Measurements from ENCODE around the gene SLC17A7.

DNA sequence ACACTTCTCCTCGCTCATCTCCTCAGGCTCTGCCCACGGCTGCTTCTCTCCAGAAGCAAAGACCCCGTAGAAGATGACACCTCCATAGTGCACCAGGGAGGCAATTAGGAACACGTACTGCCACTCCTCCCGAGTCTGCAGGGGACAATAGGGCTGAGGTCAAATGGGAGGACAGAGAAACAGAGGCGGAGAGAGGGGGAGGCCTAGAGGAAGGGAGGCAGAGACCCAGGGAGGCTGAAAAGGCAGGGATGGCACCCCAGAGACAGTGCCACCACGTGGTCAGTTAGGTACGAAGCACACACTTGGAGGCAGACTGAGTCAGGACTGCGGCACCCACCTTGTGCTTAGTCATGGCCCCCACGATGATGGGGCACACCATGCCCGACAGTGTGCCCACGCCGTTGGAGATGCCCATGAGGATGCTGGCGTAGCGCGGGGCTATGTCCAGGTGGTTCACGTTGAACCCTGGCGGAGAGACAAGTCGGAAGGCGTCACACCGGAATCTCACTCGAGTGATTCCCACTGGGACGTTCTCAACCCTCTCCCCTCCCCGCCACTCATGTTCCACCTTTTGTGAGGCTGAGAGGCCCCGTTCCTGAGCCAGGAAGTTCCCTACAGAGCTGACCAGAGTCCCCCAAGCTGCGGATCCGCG, 10.5 kb downstream of the SLC17A7 start:
- TF ChIP-seq ZNF707 (tag by site-specific recombination; IDR thresholded peaks at IDR 0.05) (no peak), SP2 (tag by site-specific recombination; IDR thresholded peaks at IDR 0.05) (no peak), ZBTB21 (tag by site-specific recombination; IDR thresholded peaks at IDR 0.05) (no peak)

All from HEK293 (cell line).